ENCODE measurements around the gene NECAB2.
"Not testable (repeated sequence)": the region's sequence is repeated elsewhere in the genome, so short reads cannot be mapped to it uniquely, and the experiment has no call there.

The NECAB2 gene

DNA sequence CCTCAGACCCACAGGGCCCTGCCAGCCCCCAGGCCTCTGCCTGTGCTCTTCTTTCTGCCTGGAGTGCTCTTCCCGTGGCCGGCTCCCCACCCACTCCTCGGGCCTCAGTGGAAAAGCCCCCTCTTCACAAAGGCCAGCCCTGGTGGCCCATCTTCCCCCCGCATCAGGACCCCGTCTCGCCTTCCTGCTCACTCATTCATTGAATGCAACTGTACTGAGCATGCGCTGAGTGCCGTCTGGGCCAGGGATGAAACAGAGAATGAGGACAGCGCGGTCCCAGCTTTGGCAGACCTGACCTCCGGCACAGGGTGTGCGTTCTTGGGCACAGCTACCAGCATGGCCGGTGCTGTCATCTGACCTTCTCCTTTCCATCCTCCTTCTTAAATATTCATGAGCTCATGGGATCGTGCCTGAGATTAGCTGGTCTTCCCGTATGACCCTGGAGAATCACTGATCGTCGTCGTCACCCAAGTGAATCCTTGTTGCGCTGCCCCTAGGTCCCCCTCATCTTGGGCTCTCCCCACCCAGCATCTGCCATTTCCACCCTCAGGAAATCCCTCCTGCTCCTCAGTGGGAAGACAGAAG lies 31.4 kb upstream of the NECAB2 start:
- no peak for DNase-seq

DNA sequence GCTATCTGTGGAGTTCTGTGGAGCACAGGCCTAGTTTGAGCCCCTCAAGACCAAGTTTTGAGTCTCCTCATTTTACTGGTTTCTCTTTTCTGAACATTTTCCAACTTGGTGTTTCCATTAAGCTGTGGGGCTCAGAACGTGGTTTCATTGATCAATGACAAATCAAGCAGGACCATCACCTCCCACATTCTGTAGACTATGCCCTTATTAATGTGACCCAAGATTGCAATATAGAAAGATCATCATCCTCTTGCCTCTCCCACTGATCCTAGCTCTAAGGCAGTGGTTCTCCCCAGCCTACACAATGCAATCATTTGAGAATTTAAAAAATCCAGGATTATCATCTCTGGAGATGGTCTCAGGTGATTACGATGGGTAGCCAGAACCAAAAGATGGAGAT lies 30.8 kb upstream of the NECAB2 start:
- DNase-seq, result no peak

DNA sequence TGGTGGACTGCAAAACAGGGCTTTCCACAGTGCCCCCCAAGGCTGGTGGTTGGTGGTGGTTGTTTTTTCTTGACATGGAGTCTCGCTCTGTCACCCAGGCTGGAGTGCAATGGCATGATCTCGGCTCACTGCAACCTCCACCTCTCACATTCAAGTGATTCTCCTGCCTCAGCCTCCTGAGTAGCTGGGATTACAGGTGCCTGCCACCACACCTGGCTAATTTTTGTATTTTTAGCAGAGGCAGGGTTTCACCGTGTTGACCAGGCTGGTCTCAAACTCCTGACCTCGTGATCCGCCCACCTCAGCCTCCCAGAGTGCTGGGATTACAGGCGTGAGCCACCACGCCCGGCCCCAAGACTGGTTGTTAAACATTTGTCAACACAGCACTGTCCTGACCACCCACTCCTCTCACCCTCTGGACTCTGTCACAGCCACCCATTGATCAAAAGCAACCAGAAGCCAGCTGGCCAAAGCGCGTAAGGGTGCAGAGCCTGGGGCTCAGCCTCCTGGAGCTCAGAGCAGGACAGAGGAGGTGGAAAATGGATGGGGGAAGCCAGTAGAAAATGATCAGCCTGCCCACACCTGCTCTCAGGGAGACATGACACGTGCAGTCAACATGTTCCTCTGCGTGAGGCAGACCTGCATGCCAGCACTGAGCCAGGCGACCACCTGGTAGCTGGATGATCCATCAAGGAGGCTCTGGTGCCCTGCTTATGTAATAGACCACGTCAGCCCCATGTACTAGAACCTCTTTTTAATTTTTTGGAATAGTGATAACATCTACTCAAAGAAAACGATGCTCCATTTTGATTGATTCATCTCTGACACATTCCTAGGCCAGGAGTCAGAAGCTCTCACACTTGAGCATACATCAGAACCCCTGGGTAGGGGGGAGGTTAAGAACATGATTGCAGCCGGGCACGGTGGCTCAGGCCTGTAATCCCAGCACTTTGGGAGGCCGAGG lies 29.8 kb upstream of the NECAB2 start:
- no peak for DNase-seq

DNA sequence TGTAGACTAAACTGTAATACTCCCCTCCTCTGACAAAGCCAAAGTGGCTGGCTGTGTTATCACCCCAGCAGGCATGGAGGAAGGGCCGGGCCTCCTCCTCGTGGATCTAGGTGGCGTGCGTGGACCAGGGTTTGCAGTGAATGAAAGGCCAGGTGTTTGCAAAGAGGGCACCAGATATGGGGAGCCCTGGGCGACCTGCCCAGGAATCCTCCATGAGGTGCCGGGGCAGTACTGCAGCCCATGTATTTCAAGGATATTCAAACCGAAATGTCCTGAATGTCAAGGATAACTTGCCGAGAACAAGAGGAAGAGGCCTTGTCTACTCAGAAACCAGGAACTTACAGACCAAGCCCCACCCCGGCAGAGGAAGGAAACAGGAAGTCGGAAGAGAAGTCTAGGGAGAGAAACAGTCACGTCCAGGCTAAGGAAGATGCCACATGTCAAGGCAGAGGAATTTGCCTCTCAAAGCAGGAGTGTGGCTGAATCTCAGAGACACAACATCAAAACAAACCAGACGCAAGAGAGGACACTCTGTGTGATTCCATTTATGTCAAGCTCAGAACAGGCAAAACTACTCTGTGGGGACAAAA lies 28.7 kb upstream of the NECAB2 start:
- no peak for DNase-seq

DNA sequence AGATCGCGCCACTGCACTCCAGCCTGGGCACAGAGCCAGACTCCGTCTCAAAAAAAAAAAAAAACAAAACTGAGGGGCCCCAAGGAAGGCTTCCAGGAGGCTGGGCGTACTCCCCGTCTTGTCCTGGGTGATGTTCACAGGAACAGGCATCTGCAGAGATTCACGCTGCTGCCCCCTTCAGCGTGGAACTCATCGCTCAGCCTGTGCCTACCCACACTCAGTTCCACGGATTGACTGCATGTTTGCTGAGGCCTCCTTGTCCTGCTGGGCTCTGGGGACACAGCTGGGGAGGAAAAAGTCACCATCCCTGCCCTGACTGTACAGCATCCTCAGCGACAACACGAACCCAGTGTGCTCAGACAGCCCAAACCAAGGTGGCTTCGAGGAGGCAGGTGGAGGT lies 27.9 kb upstream of the NECAB2 start:
- no peak for DNase-seq

DNA sequence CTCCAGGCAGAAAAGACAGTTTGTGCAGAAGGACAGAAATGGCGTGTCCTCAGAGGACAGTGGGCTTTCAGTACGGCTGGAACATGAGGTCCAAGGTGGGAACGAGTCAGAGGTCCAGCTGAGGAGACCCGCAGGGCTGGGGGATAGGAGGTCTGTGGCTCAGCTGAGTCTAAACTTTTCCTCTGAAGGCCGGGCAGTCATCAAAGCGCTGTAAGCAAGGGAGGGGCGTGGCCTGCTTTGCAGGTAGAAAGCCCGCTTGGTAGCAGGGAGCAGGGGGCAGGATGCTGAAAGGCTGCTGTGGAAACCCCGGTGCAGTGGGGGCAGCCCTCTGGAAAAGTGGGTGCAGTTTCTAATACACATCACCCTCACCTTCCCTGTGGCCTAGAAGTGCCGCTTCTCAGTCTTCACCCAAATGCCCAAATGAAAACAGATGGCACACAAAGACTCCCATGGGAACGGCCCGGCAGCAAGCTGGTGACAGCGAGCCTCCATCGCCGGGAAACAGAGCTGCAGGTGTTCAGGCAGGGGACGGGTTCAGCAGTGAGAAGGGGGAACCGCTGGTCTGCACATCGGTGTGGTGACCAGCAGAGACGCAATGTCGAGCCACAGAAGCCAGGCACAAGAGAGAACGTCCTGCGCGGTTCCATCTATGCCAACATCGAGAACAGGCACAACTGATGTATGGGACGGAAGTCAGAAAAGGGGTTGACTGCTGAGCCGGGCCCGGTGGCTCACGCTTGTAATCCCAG lies 27.2 kb upstream of the NECAB2 start:
- DNase-seq, result peak in 1 of 2 experiments; percentile 5

DNA sequence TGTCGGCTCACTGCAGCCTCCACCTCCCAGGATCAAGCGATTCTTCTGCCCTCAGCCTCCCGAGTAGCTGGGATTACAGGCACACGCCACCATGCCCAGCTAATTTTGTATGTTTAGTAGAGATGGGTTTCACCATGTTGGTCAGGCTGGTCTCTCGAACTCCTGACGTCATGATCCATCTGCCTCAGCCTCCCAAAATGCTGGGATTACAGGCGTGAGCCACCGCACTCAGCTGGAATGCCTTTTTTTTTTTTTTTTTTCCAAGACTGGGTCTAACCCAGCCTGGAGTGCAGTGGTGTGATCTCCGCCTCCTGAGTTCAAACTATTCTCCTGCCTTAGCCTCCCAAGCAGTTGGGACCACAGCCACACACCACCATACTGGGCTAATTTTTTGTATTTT lies 26.5 kb upstream of the NECAB2 start:
- not testable (repeated sequence) for DNase-seq

DNA sequence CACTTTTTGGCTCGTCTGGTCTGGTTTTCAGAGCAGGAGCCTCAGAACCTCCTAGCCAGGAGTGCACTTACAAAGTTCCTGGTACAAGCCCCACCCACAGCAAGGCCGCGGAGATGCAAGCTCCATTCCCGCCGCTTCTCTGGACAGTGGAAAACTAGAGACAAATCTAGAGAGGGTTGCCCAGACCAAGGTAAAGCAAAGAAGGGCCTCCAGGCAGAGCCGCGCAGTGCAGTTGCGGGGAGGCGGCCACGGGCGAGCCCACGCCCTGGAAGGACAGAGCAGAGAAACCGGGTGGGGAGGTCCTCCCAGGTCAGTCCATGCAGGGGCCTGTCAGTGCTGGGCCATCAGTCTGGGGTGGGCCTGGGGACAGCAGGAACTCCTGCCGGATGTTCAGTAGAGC lies 26.0 kb upstream of the NECAB2 start:
- DNase-seq, result no peak

DNA sequence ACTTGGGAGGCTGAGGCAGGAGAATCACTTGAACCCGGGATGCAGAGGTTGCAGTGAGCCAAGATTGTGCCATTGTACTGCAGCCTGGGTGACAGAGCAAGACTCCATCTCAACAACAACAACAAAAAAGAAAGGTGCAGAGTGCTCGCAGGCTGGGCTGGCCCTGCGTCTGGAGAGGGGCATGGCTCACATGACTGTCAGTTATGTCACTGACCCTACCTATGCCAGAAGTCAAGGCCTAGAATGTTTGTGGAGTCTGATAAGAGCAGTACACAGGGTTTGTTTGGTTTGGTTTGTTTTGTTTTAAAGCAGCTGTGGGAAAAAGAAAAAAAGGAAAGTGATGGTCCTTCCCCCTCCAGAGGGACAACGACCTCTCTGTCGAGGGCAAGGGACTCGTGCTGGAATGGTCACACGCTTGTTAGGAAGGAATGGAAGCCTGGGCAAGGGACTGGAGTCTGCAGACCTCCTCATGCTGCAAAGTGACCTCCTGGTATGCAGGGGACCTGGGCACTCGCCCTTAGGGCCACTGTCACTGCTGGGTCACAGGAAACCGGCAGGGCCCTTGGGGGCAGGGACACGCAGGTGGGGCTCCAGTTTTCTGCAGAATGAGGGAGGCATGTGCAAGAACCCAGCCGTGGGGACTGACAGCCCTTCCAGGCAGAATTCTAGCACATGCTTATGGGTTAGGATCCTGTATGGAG lies 25.1 kb upstream of the NECAB2 start:
- DNase-seq, result no peak

DNA sequence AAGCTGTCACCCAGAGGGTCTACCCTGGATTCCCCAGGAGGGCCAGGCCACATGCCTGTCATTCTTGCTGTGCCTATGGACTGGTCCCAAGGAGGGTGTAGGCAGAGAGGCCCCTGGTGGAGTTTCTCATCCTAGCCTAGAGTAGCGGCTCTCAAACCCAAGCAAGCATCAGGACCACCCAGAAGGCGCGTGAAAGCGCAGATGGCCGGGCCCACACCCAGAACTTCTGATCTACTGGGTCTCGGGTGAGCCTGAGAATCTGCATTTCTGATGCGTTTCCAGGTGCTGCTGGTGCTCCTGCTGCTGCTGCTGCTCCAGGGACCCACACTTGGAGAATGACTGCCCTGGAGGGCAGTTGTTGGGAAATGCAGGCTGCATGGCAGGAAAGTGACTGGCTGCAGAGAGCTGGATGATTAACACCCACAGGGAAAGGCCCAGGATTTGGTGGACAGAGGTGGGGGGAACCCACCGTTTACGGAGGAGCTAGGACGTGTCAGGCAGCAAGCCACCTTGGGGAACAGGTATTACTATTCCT lies 24.5 kb upstream of the NECAB2 start:
- no peak for DNase-seq

DNA sequence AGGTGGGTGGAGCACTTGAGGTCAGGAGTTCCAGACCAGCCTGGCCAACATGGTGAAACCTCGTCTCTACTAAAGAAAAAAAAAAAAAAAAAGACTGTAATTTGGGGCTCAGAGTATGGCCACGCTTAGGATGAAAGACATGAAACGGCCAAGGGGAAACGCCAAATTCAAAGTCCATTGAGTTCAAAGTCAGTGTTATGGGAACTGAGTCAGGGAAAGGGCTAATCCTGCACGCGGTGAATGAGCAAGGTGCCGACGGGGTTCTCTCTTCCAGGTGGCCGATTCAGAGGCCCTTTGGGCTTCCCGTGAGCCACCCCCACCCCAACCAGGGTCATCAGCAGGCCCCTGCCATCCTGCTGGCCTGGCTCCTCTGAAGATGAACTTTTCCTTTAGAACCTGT lies 22.5 kb upstream of the NECAB2 start:
- no peak for DNase-seq

DNA sequence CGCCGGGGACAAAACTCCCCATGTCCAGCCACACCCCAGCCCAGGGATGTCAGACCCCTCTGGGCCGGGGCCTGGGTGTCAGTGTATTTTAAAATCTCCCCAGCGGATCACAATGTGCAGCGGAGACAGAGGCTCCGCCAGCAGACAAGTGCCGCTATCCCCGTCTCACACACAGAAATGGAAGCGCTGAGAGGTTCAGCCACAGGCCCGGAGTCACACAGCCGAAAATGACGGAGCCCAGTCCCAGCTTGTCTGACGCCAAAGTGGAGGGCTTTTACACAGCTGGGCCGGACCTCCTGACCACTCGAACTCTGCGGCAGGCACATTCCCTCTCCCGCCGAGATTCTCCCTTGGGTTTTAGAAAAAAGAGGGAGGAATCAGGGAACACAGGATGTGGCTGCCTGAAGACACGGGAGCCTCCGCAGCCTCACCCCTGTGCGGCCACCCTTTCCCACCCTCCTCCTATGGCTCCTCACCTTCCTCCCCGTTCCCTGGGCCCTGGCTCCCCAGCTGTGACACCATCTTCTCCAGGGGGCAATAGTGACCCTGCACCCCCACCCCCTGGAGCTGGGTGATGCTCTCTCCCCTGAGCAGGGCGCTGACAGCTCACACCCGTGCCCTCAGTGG lies 21.8 kb upstream of the NECAB2 start:
- no peak for DNase-seq

DNA sequence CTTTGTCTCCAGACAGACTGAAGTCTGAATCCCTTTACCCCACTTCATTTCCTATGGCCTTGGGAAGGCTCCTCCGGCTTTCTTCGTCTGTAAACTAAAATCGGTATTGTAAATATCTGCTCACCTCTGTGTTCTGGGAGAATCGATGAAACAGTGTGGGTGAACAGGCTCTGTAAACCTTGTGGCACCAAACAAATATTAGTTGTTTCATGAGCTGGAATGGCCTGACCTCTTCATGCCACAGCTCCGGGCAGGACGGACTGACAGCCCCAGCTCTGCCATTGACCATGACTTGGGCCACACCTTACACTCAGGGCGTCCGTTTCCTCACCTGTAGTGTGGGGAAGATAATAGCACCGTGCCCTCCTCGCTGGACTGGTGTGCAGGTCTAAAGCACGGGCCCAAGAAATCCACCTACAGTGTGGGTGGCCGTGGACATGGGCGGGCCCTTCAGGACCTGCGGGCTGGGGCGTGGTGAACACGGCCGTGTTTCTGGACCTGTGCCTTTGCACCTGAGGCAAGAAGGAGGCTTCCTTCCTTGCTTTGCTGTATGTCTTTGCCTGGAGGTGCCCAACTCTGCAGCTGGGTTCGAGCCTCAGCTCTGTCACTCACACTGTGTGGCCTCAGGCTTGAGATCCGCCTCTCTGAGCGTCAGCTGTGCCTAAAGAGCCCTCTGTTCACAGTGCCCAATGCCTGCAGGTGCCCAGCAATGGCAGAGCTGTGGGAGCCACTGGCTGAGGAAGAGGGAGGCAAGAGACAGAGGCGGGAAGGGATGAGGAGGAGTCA lies 21.1 kb upstream of the NECAB2 start:
- DNase-seq, result no peak

DNA sequence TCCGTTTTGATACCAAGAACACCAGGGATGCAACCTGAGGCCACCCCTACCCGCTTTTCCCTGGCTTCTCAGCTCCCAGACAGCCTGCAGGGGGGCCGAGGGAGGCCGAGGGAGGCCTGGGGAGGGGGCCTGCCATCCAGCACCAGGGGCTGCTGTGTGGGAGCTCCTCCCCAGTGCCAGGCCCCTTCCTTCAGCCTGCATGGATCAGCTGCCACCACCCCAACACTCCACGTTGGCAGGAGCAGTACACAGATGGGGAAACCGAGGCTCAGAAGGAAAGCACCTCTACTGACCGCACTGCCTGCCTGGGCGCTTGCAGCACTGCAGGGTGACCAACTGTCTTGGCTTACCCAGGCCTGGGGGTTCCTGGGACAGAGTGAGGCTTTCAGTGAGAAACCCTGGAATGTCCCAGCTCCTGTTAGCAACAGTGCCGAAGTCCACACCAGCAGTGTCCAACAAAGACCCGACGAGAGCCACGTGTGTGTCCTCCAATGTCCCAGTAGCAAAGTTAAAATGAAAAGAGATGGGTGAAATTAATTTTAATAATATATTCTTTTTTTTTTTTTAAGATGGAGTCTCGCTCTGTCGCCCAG lies 20.3 kb upstream of the NECAB2 start:
- DNase-seq, result no peak

DNA sequence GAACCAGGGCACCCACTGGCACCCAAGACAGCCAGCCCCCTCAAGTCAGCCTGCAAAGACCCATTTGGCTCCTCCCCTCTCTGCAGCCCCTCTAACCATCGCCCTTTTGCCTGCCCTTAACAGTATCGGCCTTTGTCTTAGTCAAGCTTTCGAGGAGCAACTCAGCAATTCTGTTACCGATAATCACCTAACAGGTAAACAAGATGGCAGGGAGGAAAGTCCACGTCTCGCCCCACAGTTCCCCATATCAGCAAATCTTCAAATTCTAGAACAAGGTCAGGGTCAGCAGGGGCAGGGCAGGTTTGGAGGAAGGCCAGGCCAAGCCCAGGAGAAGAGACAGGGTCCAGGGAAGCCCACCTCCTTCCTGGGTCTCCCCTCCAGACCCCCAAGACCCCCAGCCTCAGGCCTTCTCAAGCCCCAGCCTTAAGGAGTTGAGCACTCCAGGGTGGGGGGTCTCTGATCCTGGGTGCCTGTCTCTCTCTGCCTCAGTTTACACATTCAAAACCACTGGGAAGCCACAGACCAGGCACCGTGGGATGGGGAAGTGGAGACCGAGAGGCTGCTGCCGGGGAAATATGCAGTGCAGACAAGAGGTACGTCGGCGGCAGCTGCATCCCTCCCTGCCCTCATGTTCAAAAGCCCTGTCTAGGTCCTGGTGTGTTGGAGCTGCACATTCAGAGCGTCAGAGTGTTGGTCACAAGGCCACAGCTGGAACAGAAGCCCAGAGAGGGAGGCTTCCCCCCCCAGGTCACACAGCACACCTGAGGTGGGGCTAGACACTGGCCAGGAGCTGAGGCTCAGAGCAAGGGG lies 18.9 kb upstream of the NECAB2 start:
- DNase-seq, result no peak

DNA sequence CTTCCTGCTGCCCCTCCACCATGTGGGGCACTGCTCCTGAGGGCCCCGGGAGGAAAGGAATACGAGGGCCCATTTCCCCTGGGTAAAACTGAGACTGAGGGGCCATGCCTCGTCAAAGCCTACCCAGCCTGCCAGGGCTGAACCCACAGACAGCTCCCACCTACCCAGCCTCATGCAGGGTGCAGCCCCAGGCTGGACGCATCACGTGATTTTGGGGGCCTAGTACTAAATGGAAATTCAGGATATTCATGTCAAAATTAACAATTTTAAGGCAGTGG lies 18.4 kb upstream of the NECAB2 start:
- DNase-seq, result no peak

DNA sequence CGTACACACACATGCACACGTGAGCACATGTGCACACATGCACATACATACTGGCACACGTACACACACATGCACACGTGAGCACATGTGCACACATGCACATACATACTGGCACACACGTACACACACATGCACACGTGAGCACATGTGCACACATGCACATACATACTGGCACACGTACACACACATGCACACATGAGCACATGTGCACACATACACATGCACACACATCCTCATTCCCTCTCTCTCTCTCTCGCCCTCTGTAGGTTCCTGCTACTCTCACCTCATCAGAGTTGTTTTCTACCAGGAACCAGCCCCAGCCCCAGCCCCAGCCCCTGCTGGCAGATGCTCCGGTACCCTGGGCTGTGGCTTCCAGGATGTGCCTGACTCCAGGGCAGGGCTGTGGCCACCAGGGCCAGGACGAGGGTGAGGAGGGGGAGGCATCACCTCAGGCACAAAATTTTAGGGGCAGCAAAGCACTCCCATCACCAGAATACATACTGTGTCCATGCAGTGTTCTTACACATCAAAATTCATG lies 17.1 kb upstream of the NECAB2 start:
- DNase-seq, result not testable (repeated sequence)

DNA sequence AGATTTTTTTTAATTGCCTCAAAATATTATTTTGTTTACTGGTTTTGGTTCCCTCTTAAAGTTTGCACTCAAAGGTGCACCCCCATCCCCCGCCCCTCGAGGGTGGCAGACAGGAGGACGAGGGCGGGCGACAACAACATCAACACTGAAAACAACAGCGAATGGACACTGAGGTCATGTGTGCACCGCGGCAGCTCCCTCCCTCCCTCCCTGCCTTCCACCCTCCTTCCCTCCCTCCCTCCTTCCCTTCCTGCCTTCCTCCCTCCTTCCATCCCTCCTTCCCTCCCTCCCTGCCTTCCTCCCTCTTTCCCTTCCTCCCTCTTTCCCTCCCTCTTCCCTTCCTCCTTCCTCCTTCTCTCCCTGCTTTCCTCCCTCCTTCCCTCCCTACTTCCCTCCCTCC lies 16.5 kb upstream of the NECAB2 start:
- no peak for DNase-seq

DNA sequence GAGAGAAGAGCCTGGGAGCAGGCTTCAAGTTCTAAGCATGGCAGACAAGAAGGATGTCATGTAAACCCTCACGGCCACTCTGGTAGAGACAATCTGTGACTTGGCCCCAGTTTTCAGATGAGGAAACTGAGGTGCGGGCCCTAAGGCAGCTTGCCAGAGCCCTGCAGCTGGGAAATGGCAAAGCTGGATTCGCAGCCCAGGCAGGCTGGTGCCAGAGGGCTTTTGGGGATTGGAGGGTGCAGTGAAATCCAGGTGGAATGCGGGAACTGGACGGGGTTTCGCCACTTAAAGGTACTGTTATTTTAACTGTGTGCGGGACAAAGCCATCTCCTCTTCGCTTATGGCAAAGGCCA lies 15.5 kb upstream of the NECAB2 start:
- DNase-seq, result no peak

Measured in NCI-H187 (cell line).